PC-9 (cell line): ENCODE measurements around the gene ALMS1.

Experiments used
- EZH2 ChIP-seq: fragments of 200-600 bp; sonication (generic); IDR thresholded peaks from 2 replicates; pipeline ENCODE4 v1.8.0; 2017; ENCODE audit warnings: antibody characterized with exemption, low read depth
- TF ChIP-seq, protein P1 (sequence below): fragments of 200-600 bp; sonication (generic); conservative IDR thresholded peaks from 2 replicates; pipeline ENCODE4 v1.6.1; 2017; ENCODE audit warnings: mixed run types, antibody characterized with exemption, mild to moderate bottlenecking, moderate library complexity

DNA sequence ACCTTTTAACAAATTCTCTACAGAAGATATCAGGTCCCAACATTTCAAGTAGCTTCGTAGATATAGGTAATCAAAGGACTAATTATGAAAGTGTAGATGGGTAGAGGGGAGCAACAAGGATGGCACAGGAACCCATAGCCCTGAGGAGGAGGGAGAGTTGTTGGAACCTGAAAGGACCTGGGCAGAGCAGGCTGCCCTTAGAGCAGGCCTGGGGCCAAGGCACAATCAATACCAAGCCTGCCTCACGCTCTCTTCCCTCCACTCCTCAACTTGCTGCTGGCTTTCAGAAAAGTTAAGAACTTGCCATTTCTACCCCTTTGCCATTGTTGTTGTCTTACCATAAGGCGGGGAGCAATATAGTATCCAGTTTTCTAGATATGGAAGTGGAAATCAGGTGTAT lies 266.7 kb downstream of the ALMS1 start:
- TF ChIP-seq, protein P1, sequence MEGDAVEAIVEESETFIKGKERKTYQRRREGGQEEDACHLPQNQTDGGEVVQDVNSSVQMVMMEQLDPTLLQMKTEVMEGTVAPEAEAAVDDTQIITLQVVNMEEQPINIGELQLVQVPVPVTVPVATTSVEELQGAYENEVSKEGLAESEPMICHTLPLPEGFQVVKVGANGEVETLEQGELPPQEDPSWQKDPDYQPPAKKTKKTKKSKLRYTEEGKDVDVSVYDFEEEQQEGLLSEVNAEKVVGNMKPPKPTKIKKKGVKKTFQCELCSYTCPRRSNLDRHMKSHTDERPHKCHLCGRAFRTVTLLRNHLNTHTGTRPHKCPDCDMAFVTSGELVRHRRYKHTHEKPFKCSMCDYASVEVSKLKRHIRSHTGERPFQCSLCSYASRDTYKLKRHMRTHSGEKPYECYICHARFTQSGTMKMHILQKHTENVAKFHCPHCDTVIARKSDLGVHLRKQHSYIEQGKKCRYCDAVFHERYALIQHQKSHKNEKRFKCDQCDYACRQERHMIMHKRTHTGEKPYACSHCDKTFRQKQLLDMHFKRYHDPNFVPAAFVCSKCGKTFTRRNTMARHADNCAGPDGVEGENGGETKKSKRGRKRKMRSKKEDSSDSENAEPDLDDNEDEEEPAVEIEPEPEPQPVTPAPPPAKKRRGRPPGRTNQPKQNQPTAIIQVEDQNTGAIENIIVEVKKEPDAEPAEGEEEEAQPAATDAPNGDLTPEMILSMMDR, result no peak
- TF ChIP-seq EZH2, result no peak
